GM18867 (cell line): Measurements from ENCODE around the gene PAX5.
"Not testable (repeated sequence)": the region's sequence is repeated elsewhere in the genome, so short reads cannot be mapped to it uniquely, and the experiment has no call there.

Experiments used
- ATAC-seq: cut with Tn5 transposase; IDR thresholded peaks from one replicate; pipeline ENCODE4 v1.9.1; 2021; ENCODE audit warnings: mild to moderate bottlenecking, moderate library complexity; ENCODE audit not compliant: unreplicated experiment

Gene PAX5

DNA sequence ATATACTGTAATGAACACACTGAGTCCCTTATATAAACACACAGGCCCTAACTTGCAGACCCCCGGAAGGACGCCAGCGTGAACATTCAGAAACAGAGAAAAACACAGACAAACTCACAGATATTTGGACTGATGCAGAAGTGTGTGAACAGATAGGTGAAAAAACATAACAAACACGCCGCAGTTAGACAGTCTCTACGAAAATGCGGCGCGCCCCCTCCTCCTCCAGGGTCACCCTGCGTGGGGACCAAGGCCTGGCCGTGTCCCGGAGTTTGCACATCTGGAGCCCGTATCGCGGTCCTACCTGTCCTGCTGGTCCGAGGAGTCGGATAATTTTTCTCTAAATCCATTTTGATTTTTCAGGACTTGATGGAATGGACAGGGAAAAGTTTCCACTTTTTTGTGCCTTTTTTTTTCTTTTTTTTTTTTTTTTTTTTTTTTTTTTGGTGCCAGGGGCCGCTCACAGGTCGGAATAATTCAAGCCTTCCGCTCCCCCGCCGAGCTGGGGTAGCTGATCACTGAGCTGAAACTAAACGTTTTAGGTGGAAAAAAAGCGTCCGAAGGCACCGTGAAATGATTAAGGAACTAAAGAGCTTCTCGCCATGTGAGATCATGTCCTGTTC is at the start of gene PAX5:
Gene PAX5 (minus strand): TSS at position 587 of the 623 bp plus-strand sequence. CDS start 237 bp downstream, at position 350.
- no peak for ATAC-seq

DNA sequence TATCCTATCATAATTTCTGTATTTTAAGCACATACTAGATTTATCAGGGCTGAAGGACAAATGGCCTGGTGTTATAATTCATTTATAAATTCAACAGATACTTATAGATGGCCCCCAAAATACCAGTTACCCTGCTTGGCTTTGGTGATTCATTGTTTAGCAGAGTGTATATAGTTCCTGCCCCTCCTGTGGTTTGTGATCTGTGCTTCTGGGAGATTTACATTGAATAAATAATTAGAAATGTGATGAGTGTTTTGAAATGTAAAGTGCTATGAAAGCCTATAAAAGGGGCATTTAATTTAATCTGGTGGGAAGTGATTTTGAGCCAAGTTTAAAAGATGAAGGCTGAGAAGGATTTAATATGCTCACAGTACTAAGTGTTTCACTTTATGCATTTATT is 49.6 kb upstream of the PAX5 start:
- no peak for ATAC-seq

DNA sequence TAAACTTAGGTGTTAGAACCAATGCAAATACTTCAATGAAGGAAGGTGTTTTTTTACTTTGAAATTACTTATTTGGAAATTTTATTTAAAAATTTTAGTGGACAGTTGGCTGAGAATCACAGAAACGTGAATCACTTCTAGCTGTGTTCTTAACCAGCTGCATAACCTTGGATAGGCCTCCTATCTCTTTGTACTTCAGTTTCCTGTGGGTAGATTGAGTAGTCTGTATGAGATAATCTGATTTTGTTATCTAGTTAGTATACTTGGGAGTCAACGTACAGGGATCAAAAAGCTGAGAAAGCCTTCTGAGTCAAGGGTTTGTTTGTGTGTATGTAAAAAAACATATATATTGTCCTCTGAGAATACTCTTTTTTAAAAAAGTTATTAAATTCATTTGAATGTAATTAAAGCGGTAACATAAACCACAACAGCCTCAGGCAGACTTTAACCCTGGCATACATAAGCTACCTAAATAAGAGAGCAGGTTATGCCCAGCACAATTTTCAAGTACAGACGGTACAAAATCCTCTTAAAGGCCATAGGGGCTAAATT is 48.2 kb upstream of the PAX5 start:
- no peak for ATAC-seq

DNA sequence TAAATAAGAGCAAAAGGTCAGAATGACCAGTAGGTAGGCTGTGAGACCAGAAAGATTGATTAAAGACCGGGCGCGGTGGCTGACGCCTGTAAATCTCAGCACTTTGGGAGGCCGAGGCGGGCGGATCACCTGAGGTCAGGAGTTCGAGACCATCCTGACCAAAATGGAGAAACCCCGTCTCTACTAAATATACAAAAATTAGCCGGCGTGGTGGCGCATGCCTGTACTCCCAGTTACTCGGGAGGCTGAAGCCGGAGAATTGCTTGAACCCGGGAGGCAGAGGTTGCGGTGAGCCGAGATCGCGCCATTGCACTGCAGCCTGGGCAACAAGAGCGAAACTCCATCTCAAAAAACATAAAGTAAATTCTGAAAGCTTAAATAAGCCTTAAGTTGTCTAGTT is 47.4 kb upstream of the PAX5 start:
- ATAC-seq, result not testable (repeated sequence)

GRCh38 chr9:37080165-37080628 is 46.1 kb upstream of the PAX5 start:
- ATAC-seq, result peak; percentile 27

GRCh38 chr9:37079370-37080164 is 45.5 kb upstream of the PAX5 start:
- peak; percentile 90 for ATAC-seq

- ATAC-seq, result not testable (repeated sequence)
Measured at GRCh38 chr9:37074790-37075189, 40.7 kb upstream of the PAX5 start.

DNA sequence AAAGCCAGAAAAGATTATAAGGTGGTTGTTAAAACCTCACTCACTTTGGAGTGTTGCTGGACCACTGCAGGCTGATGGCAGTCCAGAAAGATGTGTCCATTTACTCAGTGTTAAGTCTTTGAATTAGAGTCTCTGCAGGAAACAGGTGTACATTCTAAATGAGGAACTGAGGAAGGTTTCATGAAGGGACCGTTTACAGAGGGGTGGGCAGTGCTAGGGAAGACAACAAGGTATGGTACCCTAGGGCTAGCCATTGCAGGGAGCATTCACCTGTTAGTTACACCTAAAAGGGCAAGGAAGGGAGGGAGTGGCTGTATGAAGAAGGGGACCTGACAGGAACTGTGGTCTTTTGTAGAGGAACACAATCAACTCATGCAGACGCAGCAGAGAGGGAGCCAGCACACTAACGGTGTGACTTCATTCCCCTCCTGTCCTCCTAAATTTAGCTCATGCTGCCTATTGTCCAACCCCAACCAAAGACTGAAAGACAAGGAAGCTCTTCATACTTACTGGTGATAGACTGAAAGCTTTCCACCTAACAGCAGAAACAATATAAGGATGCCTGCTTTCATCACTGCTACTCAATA is 32.2 kb upstream of the PAX5 start:
- no peak for ATAC-seq

DNA sequence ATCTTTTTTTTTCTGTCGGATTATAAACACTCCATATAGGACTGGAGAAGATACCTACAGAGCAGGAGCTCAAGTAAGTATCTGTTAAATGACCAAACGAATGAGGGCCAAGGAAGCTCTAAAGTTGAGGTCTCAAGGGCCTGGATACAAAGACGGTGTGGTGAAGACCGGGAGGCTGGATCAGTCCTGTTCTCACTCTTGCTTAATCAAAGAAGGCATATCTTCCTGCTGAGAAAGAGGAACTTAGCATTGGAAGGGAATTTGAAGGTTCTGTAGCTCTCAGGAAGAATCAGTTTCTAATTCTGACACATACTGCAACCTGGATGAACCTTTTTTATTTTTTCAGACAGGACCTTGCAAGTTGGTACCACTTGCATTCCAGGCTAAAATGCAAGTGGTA is 28.3 kb upstream of the PAX5 start:
- no peak for ATAC-seq

DNA sequence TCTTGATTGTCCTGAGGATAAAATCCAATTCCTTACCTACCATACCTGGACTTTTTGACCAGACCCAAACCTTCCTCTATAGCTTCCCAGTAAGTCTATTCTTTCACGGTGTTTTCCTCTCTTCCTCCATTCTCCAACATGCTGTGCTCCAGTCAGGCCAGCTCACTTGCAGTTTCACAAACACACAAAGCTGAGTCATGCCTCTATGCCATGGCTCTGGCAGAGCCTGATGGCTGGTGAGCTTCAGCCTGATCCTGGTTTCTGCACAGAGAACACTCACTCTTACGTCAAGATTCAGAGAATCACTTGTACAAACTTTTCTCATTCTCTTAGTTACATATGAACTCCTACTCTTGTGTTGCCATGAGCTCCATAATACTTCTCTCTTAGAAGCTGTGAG is 27.7 kb upstream of the PAX5 start:
- ATAC-seq, result no peak

DNA sequence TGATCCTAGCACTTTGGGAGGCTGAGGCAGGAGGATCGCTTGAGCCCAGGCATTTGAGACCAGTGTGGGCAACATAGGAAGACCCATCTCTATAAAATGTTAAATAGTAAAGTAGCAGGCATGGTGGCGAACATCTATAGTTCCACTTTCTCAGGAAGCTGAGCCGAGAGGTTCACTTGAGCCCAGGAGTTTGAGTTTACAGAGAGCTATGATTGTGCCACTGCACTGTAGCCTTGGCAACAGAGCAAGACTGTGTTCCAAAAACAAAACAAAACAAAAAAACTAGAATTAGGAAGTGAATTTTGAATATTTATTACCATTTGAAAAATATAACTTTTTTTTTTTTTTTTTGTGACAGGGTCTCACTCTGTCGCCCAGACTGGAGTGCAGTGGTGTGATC is 26.8 kb upstream of the PAX5 start:
- no peak for ATAC-seq

DNA sequence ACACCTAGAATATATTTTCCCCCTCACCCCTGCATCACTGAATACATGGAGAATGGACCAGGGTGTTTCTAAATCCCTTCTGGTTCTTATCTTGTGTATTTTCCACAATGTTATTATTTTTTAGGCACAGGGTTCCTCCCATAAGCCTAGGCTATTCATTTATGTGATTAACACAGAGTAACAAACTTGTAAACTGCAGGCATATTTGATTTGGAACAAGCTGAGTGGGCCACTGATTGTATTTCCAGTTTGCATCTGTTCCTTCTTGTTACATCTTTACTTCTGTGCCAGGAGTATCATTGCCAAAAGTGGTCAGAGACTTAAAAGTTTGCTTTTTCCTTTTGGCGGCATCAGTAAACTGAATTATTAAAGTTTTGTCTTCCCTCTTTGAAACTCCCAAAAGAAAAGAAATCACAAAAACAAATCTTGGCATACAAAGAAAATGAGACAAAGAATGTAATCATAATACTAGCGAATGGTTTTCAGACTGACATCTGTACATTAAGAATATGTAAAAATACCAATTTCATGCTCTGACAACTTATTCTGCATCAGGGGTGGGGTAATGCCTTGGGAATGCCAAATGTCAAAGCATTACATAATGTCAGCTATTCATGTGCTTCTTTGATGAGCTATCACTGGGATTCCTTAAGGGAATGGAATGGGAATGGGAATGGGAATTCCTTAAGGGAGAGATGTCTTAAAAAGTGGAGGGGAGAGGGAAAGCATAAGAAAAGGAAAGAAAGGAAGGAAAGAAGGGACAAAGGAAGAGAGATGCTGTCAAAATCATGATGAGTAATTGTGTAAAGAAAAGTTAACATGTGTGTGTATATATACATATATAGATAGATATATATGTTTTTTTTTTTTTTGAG is 22.2 kb upstream of the PAX5 start:
- no peak for ATAC-seq

GRCh38 chr9:37054363-37054720 is 20.3 kb upstream of the PAX5 start:
- ATAC-seq, result not testable (repeated sequence)

DNA sequence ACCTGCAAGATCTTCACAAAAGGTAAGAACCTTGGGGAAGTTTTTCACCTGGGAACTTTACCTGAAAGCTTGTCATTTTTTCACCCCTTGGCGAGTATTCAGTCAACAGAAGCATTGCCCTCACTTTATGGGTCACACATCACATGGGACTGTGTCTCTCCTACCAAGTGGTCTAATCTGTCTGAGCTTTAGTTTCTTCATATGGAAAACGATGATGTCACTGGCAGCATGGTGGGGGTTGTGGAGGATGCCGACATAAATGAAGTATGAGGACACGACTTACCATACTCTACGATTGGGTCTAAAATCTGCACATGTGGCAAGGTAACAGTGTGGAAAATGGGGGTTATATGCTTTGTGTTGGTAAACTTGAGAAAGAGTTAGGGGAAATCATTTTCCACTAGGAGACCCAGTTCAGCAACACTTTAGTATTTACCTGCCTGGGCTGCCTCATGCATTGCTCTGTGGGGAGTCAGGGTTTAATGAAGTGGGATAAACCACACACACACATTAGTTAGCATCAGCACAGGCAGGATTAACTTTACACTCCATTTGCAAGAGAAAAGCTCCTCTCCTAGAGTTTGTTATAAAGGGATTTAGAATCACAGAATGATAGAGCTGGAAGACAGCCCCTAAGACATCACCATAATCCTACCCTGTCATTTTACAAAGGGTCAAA is 19.8 kb upstream of the PAX5 start:
- ATAC-seq, result no peak

DNA sequence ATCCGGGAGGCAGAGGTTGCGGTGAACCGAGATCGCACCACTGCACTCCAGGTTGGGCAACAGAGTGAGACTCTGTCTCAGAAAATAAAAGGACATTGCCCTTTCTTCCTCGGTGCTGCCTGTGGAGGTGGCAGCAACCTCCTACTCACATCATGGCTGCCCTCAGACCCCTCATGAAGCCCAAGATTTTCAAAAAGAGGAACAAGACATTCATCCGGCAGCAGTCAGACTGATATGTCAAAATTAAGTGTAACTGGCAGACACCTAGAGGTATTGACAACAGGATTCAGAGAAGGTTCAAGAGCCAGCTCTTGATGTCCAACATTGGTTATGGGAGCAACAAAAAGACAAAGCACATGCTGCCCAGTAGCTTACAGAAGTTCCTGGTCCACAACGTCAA is 12.6 kb upstream of the PAX5 start:
- no peak for ATAC-seq

GRCh38 chr9:37042421-37042820 is 8.4 kb upstream of the PAX5 start:
- no peak for ATAC-seq

DNA sequence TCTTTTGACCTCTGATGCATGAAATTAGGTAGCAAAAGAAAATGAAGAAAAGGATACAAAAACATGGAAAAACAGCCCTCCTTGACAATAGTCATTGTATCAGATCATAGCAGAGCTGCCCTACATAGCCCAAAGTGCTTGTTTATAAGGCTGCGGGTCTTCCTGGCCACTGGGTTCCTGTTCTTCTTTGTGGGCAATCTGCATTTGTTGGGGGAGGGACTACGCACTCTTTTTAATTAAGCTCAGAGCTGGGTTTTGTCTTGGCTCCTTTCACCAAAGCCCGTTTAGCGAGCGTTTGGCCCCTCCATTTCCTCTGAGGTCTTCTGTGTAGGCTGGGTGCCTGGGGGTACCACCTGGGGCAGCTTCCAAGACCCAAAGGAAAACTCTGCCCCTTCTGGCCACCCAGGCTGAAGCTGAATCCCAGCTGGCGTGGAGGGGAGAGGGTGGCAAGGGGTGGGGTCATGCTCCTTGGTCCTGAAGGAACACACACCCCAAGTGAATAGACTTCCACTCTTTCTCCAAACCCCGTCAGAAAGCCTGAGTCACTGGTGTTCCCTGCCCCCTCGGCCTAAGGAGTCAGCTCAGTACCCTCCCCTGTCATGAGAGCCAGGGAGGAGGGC is 6.5 kb upstream of the PAX5 start:
- no peak for ATAC-seq

DNA sequence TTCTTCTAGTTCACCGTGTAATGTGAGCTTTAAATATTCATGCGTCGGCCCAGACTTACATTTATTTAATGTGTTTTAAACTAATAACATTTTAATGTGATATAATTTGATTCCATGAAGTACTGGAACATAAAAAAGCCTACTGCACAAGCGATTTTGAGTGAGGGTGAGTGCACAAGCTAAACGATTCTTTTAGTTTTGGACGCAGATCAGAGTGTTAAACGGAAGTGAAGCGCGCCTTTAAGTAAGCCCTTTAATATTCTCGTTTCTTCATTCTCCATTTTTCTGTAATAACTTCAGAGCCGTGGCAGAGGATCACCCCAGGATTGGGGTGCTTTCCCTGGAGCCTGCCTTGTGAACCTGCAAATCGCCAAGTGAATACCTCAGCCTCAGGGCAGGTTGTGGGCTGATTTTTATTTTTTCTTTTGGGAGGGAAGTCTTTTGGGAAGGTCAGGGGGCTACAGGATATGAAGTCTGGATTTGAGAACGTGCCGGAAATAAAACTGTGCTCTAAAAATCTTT is 4.9 kb upstream of the PAX5 start:
- no peak for ATAC-seq

GRCh38 chr9:37038302-37038942 is 4.4 kb upstream of the PAX5 start:
- ATAC-seq, result no peak
